SU-DHL-6 (cell line): Measurements from ENCODE around the gene MYOZ3.

ENCODE experiments used
- H2AFZ ChIP-seq: fragments of 200-600 bp; sonication (generic); 2 replicates; pipeline ENCODE4 v1.6.1; 2014; ENCODE audit warnings: low read depth, mild to moderate bottlenecking, moderate library complexity, mixed read lengths, antibody characterized with exemption, low read length; ENCODE audit not compliant: severe bottlenecking
- H3F3A ChIP-seq: fragments of 200-600 bp; shearing (Covaris generic); 2 replicates; pipeline ENCODE4 v1.6.0; 2016; ENCODE audit warnings: antibody characterized with exemption, mild to moderate bottlenecking; ENCODE audit not compliant: insufficient read depth
- H3K27ac ChIP-seq: fragments of 200-600 bp; sonication (generic); 2 replicates; pipeline ENCODE4 v1.5.1; 2016; ENCODE audit warnings: low read depth, mild to moderate bottlenecking, low read length, moderate library complexity, mixed read lengths
- H3K27me3 ChIP-seq: fragments of 200-600 bp; sonication (generic), shearing (Covaris generic); 2 replicates; pipeline ENCODE4 v1.6.0; 2014; ENCODE audit warnings: mild to moderate bottlenecking, low read length
- H3K36me3 ChIP-seq: fragments of 200-600 bp; sonication (generic); 2 replicates; pipeline ENCODE4 v1.6.1; 2014; ENCODE audit warnings: mild to moderate bottlenecking, low read length, mixed read lengths
- H3K4me2 ChIP-seq: fragments of 300-600, 200-600 bp; shearing (Covaris generic), sonication (generic); 2 replicates; pipeline ENCODE4 v1.6.0; 2014; ENCODE audit warnings: low read length, low read depth, mild to moderate bottlenecking; ENCODE audit not compliant: poor library complexity, severe bottlenecking
- H3K4me3 ChIP-seq: fragments of 200-600 bp; sonication (generic); 2 replicates; pipeline ENCODE4 v1.5.1; 2014; ENCODE audit warnings: antibody characterized with exemption, low read length, mild to moderate bottlenecking, mixed read lengths; ENCODE audit not compliant: insufficient read depth, poor library complexity, severe bottlenecking
- H3K79me2 ChIP-seq: fragments of 200-600 bp; sonication (generic); 2 replicates; pipeline ENCODE4 v1.6.1; 2014; ENCODE audit warnings: mild to moderate bottlenecking, low read length, moderate library complexity; ENCODE audit not compliant: insufficient read depth
- H3K9ac ChIP-seq: fragments of 200-600 bp; sonication (generic); 2 replicates; pipeline ENCODE4 v1.7.0; 2014; ENCODE audit warnings: mild to moderate bottlenecking, low read length
- H3K9me2 ChIP-seq: fragments of 200-600 bp; sonication (generic); replicated peaks from 2 replicates; pipeline ENCODE4 v1.6.1; 2014; ENCODE audit warnings: low read length; ENCODE audit not compliant: insufficient read depth
- H3K9me3 ChIP-seq: fragments of 200-600 bp; sonication (generic); 2 replicates; pipeline ENCODE4 v1.6.1; 2014; ENCODE audit warnings: low read length, mixed read lengths; ENCODE audit not compliant: insufficient read depth
- H4K20me1 ChIP-seq: fragments of 200-600 bp; sonication (generic); 2 replicates; pipeline ENCODE4 v1.6.1; 2014; ENCODE audit warnings: low read depth, mild to moderate bottlenecking, antibody characterized with exemption, low read length, moderate library complexity, mixed read lengths
- CTCF ChIP-seq: fragments of 200-600 bp; sonication (generic); IDR thresholded peaks from one replicate; pipeline ENCODE4 v1.5.1; 2017; ENCODE audit warnings: antibody characterized with exemption, mild to moderate bottlenecking, low read length, moderate library complexity; ENCODE audit not compliant: insufficient read depth, poor library complexity, severe bottlenecking
- EZH2phosphoT487 ChIP-seq: fragments of 200-600 bp; sonication (generic), shearing (Covaris generic); conservative IDR thresholded peaks from 2 replicates; pipeline ENCODE4 v1.6.1; 2018; ENCODE audit warnings: mild to moderate bottlenecking, antibody characterized with exemption, low read length, moderate library complexity, mixed read lengths

Gene MYOZ3

GRCh38 chr5:150626853-150627276 lies 34.2 kb upstream of the MYOZ3 start:
- H3K36me3 ChIP-seq: no peaks in the 10 kb centered on the region
- no peak overlapping the region for H3K4me3 ChIP-seq
- H3K9me2 ChIP-seq: no peaks in the 10 kb centered on the region
- no peak overlapping the region for H2AFZ ChIP-seq
- no peak overlapping the region for H3K9ac ChIP-seq
- H3K27me3 ChIP-seq: 0 out of 2 replicates have a peak, but pooled peaks cover 2% of the 10 kb centered on the region
- H3K27ac ChIP-seq: no peak overlapping the region
- no peaks in the 10 kb centered on the region for H3K9me3 ChIP-seq
- H3K4me2 ChIP-seq: no peak overlapping the region
- TF ChIP-seq EZH2phosphoT487: no peak
- no peak for TF ChIP-seq CTCF
- H4K20me1 ChIP-seq: no peaks in the 10 kb centered on the region
- no peaks in the 10 kb centered on the region for H3K79me2 ChIP-seq
- H3F3A ChIP-seq: no peaks in the 10 kb centered on the region

GRCh38 chr5:150627731-150628545 lies 33.1 kb upstream of the MYOZ3 start:
- TF ChIP-seq EZH2phosphoT487 (no peak), CTCF (no peak)
- 0 out of 2 replicates have a peak, but pooled peaks cover 2% of the 10 kb centered on the region for H3K27me3 ChIP-seq
- H3K79me2 ChIP-seq: no peaks in the 10 kb centered on the region
- no peak overlapping the region for H3K9ac ChIP-seq
- H3K4me2 ChIP-seq: no peak overlapping the region
- H3F3A ChIP-seq: no peaks in the 10 kb centered on the region
- H2AFZ ChIP-seq: no peak overlapping the region
- H3K9me2 ChIP-seq: no peaks in the 10 kb centered on the region
- H3K27ac ChIP-seq: no peak overlapping the region
- no peaks in the 10 kb centered on the region for H4K20me1 ChIP-seq
- H3K9me3 ChIP-seq: no peaks in the 10 kb centered on the region
- H3K36me3 ChIP-seq: no peaks in the 10 kb centered on the region
- no peak overlapping the region for H3K4me3 ChIP-seq

GRCh38 chr5:150628936-150629485 lies 32.0 kb upstream of the MYOZ3 start:
- Histone ChIP-seq H3K36me3 (no peaks in the 10 kb centered on the region), H3K9me3 (no peaks in the 10 kb centered on the region), H3K27me3 (0 out of 2 replicates have a peak, but pooled peaks cover under 1% of the 10 kb centered on the region), H2AFZ (no peak overlapping the region), H4K20me1 (no peaks in the 10 kb centered on the region), H3K79me2 (no peaks in the 10 kb centered on the region), H3K27ac (no peak overlapping the region), H3K9me2 (no peaks in the 10 kb centered on the region), H3K9ac (no peak overlapping the region), H3K4me3 (no peak overlapping the region), H3K4me2 (no peak overlapping the region), H3F3A (no peaks in the 10 kb centered on the region)
- TF ChIP-seq CTCF: no peak
- no peak for TF ChIP-seq EZH2phosphoT487
